DND-41 (cell line): ENCODE measurements around the gene TCF12.

Experiments used
- ATAC-seq: fragments of 200-7000 bp; cut with Tn5 transposase; 3 replicates; pipeline ENCODE4 v1.9.1; 2021; ENCODE audit warnings: low read depth; ENCODE audit not compliant: insufficient read depth
- DNase-seq: peaks from one replicate; pipeline ENCODE4 v3.0.0-alpha.2; 2020
- H2AFZ ChIP-seq: 2 replicates; pipeline ENCODE4 v1.6.0; 2012; ENCODE audit warnings: low read depth, low read length
- H3K27ac ChIP-seq: 2 replicates; pipeline ENCODE4 v1.5.1; 2012; ENCODE audit warnings: low read length, inconsistent platforms
- H3K27me3 ChIP-seq: fragments of 200-600 bp; sonication (generic); 2 replicates; pipeline ENCODE4 v1.6.0; 2012; ENCODE audit warnings: low read length, mild to moderate bottlenecking, inconsistent platforms; ENCODE audit not compliant: insufficient read depth, poor library complexity
- H3K36me3 ChIP-seq: 2 replicates; pipeline ENCODE4 v1.5.1; 2012; ENCODE audit warnings: low read length, inconsistent platforms; ENCODE audit not compliant: insufficient read depth
- H3K4me1 ChIP-seq: 2 replicates; pipeline ENCODE4 v1.5.1; 2012; ENCODE audit warnings: mild to moderate bottlenecking, low read length; ENCODE audit not compliant: insufficient read depth
- H3K4me2 ChIP-seq: 2 replicates; pipeline ENCODE4 v1.6.0; 2012; ENCODE audit warnings: mild to moderate bottlenecking, moderate library complexity, low read length, inconsistent platforms; ENCODE audit not compliant: insufficient read depth
- H3K4me3 ChIP-seq, 2 experiments: fragments of 200-600 bp in 1 of 2; shearing (Covaris generic) in 1 of 2; 2 replicates each; pipeline ENCODE4 v1.5.1; 2012 to 2016; ENCODE audit warnings: inconsistent platforms in 2 of 2, low read length in 2 of 2, mild to moderate bottlenecking in 2 of 2, low read depth in 1 of 2, moderate library complexity in 1 of 2
- H3K79me2 ChIP-seq: 2 replicates; pipeline ENCODE4 v1.6.0; 2012; ENCODE audit warnings: low read length, inconsistent platforms; ENCODE audit not compliant: insufficient read depth
- H3K9ac ChIP-seq: 2 replicates; pipeline ENCODE4 v1.6.0; 2012; ENCODE audit warnings: low read depth, mild to moderate bottlenecking, inconsistent platforms, low read length, moderate library complexity
- H3K9me3 ChIP-seq: 2 replicates; pipeline ENCODE4 v1.5.1; 2012; ENCODE audit warnings: low read length, moderate library complexity, mild to moderate bottlenecking, inconsistent platforms; ENCODE audit not compliant: insufficient read depth, severe bottlenecking
- H4K20me1 ChIP-seq: 2 replicates; pipeline ENCODE4 v1.6.0; 2012; ENCODE audit warnings: low read length; ENCODE audit not compliant: insufficient read depth
- EZH2 ChIP-seq: IDR thresholded peaks from 3 replicates; pipeline ENCODE4 v1.6.1; 2012; ENCODE audit warnings: borderline replicate concordance, low read depth, mild to moderate bottlenecking, moderate library complexity, low read length, inconsistent platforms; ENCODE audit not compliant: severe bottlenecking
- TF ChIP-seq, protein P1 (sequence below): IDR thresholded peaks from 2 replicates; pipeline ENCODE4 v1.5.1; 2012; ENCODE audit warnings: borderline replicate concordance, low read length, moderate library complexity, mild to moderate bottlenecking; ENCODE audit not compliant: poor library complexity, severe bottlenecking; ENCODE audit errors: extremely low read depth

The TCF12 gene

DNA sequence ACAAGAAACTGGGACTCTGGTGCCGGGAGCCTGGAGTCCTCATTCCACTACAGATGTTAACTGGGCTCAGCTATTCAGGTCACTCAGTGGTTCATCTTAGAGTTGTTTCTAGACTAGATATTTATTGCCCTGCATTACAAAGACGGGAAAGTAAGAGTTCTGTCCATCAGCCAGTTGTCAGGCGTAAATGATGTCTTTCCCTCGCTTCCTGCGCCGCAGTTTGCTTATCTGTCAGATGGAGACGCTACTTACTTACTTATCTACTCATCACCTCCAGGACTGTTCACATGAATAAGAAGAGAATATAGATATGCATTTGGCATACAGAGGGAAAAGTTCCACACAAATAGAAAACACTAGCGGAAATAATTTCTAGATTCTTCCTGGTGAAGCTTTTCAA is 410.0 kb downstream of the TCF12 start:
- no peak for DNase-seq
- no peak overlapping the region for H3K4me2 ChIP-seq
- no peaks in the 10 kb centered on the region for H3K36me3 ChIP-seq
- TF ChIP-seq, protein P1, sequence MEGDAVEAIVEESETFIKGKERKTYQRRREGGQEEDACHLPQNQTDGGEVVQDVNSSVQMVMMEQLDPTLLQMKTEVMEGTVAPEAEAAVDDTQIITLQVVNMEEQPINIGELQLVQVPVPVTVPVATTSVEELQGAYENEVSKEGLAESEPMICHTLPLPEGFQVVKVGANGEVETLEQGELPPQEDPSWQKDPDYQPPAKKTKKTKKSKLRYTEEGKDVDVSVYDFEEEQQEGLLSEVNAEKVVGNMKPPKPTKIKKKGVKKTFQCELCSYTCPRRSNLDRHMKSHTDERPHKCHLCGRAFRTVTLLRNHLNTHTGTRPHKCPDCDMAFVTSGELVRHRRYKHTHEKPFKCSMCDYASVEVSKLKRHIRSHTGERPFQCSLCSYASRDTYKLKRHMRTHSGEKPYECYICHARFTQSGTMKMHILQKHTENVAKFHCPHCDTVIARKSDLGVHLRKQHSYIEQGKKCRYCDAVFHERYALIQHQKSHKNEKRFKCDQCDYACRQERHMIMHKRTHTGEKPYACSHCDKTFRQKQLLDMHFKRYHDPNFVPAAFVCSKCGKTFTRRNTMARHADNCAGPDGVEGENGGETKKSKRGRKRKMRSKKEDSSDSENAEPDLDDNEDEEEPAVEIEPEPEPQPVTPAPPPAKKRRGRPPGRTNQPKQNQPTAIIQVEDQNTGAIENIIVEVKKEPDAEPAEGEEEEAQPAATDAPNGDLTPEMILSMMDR, result no peak
- TF ChIP-seq EZH2, result no peak
- ATAC-seq, result no peak
- peaks cover 9% of the 10 kb centered on the region for H3K27me3 ChIP-seq
- no peaks in the 10 kb centered on the region for H3K79me2 ChIP-seq
- H3K27ac ChIP-seq, result no peak overlapping the region
- H4K20me1 ChIP-seq, result no peaks in the 10 kb centered on the region
- no peak overlapping the region for H2AFZ ChIP-seq
- H3K9ac ChIP-seq, result no peak overlapping the region
- no peak overlapping the region for H3K4me3 ChIP-seq
- peaks cover 22% of the 10 kb centered on the region for H3K4me1 ChIP-seq
- H3K9me3 ChIP-seq, result no peaks in the 10 kb centered on the region

DNA sequence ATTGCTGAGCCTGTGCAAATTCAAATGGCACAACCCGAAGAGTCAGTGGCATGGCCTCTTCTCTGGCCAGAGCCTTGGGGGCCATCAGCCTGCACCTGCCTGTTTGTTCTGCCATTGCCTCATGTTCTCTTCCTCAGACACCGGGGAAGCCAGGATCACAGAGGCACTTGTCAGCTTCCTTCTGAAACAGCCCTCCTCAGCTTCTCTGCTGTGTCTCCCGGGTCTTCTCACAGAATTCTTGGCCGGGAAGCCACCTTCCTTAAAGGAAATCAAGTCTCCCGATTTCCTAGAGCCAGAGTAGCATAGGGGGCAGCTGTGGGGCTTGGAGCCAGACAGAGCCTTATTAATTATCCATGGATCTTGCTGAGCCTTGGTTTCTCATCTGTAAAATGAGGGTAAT is 410.5 kb downstream of the TCF12 start:
- Histone ChIP-seq H3K9ac (no peak overlapping the region), H3K27me3 (peaks cover 9% of the 10 kb centered on the region), H3K9me3 (no peaks in the 10 kb centered on the region), H3K79me2 (no peaks in the 10 kb centered on the region), H2AFZ (no peak overlapping the region), H4K20me1 (no peaks in the 10 kb centered on the region), H3K27ac (no peak overlapping the region), H3K4me2 (no peak overlapping the region), H3K36me3 (no peaks in the 10 kb centered on the region), H3K4me1 (peaks cover 17% of the 10 kb centered on the region), H3K4me3 (no peak overlapping the region)
- TF ChIP-seq, protein P1, result no peak
- TF ChIP-seq EZH2, result no peak
- no peak for DNase-seq
- no peak for ATAC-seq

DNA sequence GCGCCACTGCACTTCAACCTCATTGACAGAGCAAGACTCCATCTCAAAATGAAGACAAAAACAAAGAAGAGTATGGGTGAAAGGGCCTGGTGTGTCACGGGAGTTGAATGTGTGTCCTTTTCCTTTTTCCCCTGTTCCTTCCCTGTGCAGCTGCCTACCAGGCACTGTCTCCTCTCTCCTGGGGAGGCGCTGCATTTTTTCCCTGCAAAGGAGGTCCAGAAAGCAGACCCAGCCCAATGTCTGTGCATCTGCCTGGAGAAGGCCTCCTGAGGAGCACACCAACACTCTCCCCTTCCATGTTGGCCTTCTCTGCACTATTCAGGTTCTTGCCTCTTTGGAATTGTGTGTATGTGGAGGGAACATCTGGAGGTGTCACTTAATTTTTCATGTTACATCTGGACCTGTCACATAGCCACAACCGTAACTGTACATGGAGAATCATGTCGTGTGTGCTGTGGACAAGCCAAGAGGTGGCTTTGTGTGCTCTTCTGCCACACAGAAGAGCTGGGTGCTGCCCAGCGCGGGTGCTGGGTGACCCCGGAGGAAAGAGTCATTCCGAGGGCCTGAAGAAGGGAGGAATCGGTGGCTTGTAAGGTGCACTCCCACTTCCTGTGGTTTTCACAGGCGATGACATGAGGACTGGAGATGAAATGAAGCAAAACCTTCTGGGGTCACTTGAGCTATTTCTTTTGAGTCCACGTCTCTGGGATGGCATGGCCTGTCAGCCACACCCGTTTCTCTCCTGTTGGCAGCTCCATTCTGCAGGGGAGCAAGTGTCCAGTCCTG is 411.3 kb downstream of the TCF12 start:
- Histone ChIP-seq H2AFZ (no peak overlapping the region), H3K27ac (no peak overlapping the region), H3K4me1 (peaks cover 10% of the 10 kb centered on the region), H3K4me2 (no peak overlapping the region), H3K9me3 (no peaks in the 10 kb centered on the region), H3K9ac (no peak overlapping the region), H3K27me3 (peaks cover 9% of the 10 kb centered on the region), H3K79me2 (no peaks in the 10 kb centered on the region), H3K36me3 (no peaks in the 10 kb centered on the region), H4K20me1 (no peaks in the 10 kb centered on the region), H3K4me3 (no peak overlapping the region)
- TF ChIP-seq, protein P1, result no peak
- TF ChIP-seq EZH2, result no peak
- no peak for ATAC-seq
- DNase-seq, result no peak
